Measurements from ENCODE around the gene DQX1. TPM values are rescaled to one million over a fixed set of nuclear protein-coding genes. Genes with fewer than 3 reads are reported as not detected.

Gene DQX1
- total and polyA plus RNA-seq, 4 donors, result 0.05 to 1.0 (median 0.08) TPM; not detected in 1

DNA sequence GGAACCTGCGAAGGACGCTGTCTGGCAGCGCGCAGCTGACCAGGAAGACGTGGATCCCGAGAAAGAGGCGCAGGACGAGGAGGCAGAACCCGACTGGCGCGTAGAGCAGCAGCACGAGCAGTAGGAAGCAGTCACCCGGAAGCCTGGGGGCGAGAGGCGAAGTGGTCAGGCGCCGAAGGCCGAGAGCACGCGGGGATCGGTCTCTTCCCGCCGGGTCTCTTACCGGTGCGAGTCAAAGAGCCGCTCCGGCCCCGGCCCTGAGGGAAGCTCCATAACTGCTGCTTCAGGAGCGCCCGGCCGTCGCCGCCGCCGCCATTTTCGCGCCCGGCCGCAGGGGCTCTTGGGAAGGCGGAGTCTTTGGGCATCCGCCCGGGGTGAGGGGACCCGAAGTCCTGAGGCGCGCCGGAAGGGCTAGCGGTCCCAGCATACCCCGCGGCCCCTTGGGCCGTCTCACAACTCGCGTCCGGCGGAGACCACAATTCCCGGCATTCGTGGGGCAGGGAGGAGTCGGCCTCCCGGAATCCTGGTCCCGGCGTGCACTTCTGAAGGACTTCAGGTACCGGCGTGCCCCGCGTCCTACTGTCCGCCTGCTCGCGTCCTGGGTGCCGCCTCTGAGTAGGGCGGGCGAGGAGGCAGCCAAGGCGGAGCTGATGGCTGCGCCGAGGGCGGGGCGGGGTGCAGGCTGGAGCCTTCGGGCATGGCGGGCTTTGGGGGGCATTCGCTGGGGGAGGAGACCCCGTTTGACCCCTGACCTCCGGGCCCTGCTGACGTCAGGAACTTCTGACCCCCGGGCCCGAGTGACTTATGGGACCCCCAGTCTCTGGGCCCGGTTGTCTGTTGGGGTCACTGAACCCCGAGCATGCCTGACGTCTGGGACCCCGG is 3.6 kb upstream of the DQX1 start, which contains the start of the genes AUP1 and HTRA2:
Gene AUP1 (minus strand): TSS at position 350 of the 882 bp plus-strand sequence. CDS start 77 bp downstream, at position 273.
Gene HTRA2 (plus strand): TSS at position 577 of the 882 bp plus-strand sequence. CDS start 74 bp downstream, at position 651.
- H3K9me3 ChIP-seq (ENCODE audit: control insufficient read depth in 4 of 4, low read length in 3 of 4), result no peaks in the 10 kb centered on the region
- TF ChIP-seq, protein P1, sequence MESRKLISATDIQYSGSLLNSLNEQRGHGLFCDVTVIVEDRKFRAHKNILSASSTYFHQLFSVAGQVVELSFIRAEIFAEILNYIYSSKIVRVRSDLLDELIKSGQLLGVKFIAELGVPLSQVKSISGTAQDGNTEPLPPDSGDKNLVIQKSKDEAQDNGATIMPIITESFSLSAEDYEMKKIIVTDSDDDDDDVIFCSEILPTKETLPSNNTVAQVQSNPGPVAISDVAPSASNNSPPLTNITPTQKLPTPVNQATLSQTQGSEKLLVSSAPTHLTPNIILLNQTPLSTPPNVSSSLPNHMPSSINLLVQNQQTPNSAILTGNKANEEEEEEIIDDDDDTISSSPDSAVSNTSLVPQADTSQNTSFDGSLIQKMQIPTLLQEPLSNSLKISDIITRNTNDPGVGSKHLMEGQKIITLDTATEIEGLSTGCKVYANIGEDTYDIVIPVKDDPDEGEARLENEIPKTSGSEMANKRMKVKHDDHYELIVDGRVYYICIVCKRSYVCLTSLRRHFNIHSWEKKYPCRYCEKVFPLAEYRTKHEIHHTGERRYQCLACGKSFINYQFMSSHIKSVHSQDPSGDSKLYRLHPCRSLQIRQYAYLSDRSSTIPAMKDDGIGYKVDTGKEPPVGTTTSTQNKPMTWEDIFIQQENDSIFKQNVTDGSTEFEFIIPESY (IDR thresholded peaks at IDR 0.05), result peak; percentile 97
- TF ChIP-seq SP1 (IDR thresholded peaks at IDR 0.05), result peak; percentile 94
- TF ChIP-seq RAD21 (IDR thresholded peaks at IDR 0.05), result peak; percentile 67 to 68
- peak; percentile 69 to 82 for TF ChIP-seq HNF4A (conservative IDR thresholded peaks at IDR 0.05)
- TF ChIP-seq YY1 (IDR thresholded peaks at IDR 0.05), result peak; percentile 99
- peak; percentile 73 for TF ChIP-seq NR2F2 (IDR thresholded peaks at IDR 0.05)
- TF ChIP-seq FOXA2 (IDR thresholded peaks at IDR 0.05), result no peak
- peak; percentile 46 for TF ChIP-seq TAF1 (conservative IDR thresholded peaks at IDR 0.05)
- TF ChIP-seq, protein P2, sequence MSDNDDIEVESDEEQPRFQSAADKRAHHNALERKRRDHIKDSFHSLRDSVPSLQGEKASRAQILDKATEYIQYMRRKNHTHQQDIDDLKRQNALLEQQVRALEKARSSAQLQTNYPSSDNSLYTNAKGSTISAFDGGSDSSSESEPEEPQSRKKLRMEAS (IDR thresholded peaks at IDR 0.05), result peak; percentile 93
- peak; percentile 62 to 72 for TF ChIP-seq JUND (IDR thresholded peaks at IDR 0.05)
- TF ChIP-seq FOXA1 (IDR thresholded peaks at IDR 0.05), result peak; percentile 76
- peak; percentile 72 to 87 for TF ChIP-seq RXRA (IDR thresholded peaks at IDR 0.05)
- TF ChIP-seq, protein P3, sequence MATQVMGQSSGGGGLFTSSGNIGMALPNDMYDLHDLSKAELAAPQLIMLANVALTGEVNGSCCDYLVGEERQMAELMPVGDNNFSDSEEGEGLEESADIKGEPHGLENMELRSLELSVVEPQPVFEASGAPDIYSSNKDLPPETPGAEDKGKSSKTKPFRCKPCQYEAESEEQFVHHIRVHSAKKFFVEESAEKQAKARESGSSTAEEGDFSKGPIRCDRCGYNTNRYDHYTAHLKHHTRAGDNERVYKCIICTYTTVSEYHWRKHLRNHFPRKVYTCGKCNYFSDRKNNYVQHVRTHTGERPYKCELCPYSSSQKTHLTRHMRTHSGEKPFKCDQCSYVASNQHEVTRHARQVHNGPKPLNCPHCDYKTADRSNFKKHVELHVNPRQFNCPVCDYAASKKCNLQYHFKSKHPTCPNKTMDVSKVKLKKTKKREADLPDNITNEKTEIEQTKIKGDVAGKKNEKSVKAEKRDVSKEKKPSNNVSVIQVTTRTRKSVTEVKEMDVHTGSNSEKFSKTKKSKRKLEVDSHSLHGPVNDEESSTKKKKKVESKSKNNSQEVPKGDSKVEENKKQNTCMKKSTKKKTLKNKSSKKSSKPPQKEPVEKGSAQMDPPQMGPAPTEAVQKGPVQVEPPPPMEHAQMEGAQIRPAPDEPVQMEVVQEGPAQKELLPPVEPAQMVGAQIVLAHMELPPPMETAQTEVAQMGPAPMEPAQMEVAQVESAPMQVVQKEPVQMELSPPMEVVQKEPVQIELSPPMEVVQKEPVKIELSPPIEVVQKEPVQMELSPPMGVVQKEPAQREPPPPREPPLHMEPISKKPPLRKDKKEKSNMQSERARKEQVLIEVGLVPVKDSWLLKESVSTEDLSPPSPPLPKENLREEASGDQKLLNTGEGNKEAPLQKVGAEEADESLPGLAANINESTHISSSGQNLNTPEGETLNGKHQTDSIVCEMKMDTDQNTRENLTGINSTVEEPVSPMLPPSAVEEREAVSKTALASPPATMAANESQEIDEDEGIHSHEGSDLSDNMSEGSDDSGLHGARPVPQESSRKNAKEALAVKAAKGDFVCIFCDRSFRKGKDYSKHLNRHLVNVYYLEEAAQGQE (IDR thresholded peaks at IDR 0.05), result peak; percentile 87
- TF ChIP-seq, protein P4, sequence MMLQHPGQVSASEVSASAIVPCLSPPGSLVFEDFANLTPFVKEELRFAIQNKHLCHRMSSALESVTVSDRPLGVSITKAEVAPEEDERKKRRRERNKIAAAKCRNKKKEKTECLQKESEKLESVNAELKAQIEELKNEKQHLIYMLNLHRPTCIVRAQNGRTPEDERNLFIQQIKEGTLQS (IDR thresholded peaks at IDR 0.05), result no peak
- TF ChIP-seq HNF4G (IDR thresholded peaks at IDR 0.05), result no peak
- TF ChIP-seq, protein P5, sequence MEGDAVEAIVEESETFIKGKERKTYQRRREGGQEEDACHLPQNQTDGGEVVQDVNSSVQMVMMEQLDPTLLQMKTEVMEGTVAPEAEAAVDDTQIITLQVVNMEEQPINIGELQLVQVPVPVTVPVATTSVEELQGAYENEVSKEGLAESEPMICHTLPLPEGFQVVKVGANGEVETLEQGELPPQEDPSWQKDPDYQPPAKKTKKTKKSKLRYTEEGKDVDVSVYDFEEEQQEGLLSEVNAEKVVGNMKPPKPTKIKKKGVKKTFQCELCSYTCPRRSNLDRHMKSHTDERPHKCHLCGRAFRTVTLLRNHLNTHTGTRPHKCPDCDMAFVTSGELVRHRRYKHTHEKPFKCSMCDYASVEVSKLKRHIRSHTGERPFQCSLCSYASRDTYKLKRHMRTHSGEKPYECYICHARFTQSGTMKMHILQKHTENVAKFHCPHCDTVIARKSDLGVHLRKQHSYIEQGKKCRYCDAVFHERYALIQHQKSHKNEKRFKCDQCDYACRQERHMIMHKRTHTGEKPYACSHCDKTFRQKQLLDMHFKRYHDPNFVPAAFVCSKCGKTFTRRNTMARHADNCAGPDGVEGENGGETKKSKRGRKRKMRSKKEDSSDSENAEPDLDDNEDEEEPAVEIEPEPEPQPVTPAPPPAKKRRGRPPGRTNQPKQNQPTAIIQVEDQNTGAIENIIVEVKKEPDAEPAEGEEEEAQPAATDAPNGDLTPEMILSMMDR (IDR thresholded peaks at IDR 0.05; ENCODE audit: low read depth, low read length, missing input control), result no peak
- TF ChIP-seq EGR1 (IDR thresholded peaks at IDR 0.05; ENCODE audit: low read depth in 2 of 2), result peak; percentile 49 to 65
- TF ChIP-seq GABPA (IDR thresholded peaks at IDR 0.05 in 1 of 2, conservative IDR thresholded peaks at IDR 0.05 in 1 of 2), result peak; percentile 67 to 96
- under 1% methylated on average over 87 of the region's 87 CpGs for WGBS
- H3K27me3 ChIP-seq (ENCODE audit: control insufficient read depth in 4 of 4, insufficient read depth in 4 of 4, low read length in 3 of 4), result no peaks in the 10 kb centered on the region
- H3K27ac ChIP-seq (ENCODE audit: low read depth in 1 of 2, low read length in 2 of 2), result peak within 1 kb of the TSS; percentile 80 to 85
- peak within 1 kb of the TSS; percentile 67 to 100 (median 97) for H3K4me3 ChIP-seq (ENCODE audit: low read depth in 1 of 3, low read length in 3 of 3)
- H3K36me3 ChIP-seq (ENCODE audit: control insufficient read depth in 4 of 4, insufficient read depth in 3 of 4, low read depth in 1 of 4, low read length in 3 of 4), result peaks cover 9 to 26% (median 17%) of the 10 kb centered on the region in 4 donors
- peaks cover 8 to 26% (median 19%) of the 10 kb centered on the region in 4 donors for H3K4me1 ChIP-seq (ENCODE audit: control insufficient read depth in 4 of 4, insufficient read depth in 4 of 4, low read length in 3 of 4)
- DNase-seq (ENCODE audit: low spot score), result peak; percentile 95
- peak within 1 kb of the TSS; percentile 74 to 86 for H3K9ac ChIP-seq (ENCODE audit: low read depth in 1 of 2, low read length in 2 of 2)

All from liver (tissue), 9 donors.